GM23338 (cell line): ENCODE measurements around the gene CNIH1. TPM values are rescaled to one million over a fixed set of nuclear protein-coding genes. Genes with fewer than 3 reads are reported as not detected.
"Not testable (repeated sequence)": the region's sequence is repeated elsewhere in the genome, so short reads cannot be mapped to it uniquely, and the experiment has no call there.

Source experiments
- ATAC-seq: fragments of 200-7000 bp; cut with Tn5 transposase; 3 replicates; pipeline ENCODE4 v1.9.1; 2020
- DNase-seq: peaks from one replicate; pipeline ENCODE4 v3.0.0-alpha.2; 2015; ENCODE audit warnings: low spot score
- H2AFZ ChIP-seq: fragments of 200-600 bp; sonication (generic); 2 replicates; pipeline ENCODE4 v1.8.0; 2016; ENCODE audit warnings: antibody characterized with exemption, mild to moderate bottlenecking, moderate library complexity
- H3F3A ChIP-seq: fragments of 200-600 bp; sonication (generic); replicated peaks from 2 replicates; pipeline ENCODE4 v1.8.0; 2017; ENCODE audit warnings: antibody characterized with exemption, mixed run types, low read depth
- H3K27ac ChIP-seq: fragments of 200-600 bp; sonication (generic); 2 replicates; pipeline ENCODE4 v1.6.1; 2016; ENCODE audit warnings: low read depth
- H3K27me3 ChIP-seq: fragments of 200-600 bp; sonication (generic); 2 replicates; pipeline ENCODE4 v1.8.0; 2016; ENCODE audit warnings: mild to moderate bottlenecking, mixed run types, moderate library complexity; ENCODE audit not compliant: insufficient read depth
- H3K36me3 ChIP-seq: fragments of 200-600 bp; sonication (generic); 2 replicates; pipeline ENCODE4 v1.8.0; 2016; ENCODE audit warnings: mild to moderate bottlenecking; ENCODE audit not compliant: insufficient read depth
- H3K4me1 ChIP-seq: fragments of 200-600 bp; sonication (generic); 2 replicates; pipeline ENCODE4 v1.8.0; 2016; ENCODE audit warnings: mild to moderate bottlenecking, moderate library complexity; ENCODE audit not compliant: insufficient read depth
- H3K4me2 ChIP-seq: fragments of 200-600 bp; sonication (generic); 2 replicates; pipeline ENCODE4 v1.7.1; 2017; ENCODE audit warnings: mixed run types
- H3K4me3 ChIP-seq: fragments of 200-600 bp; sonication (generic); 2 replicates; pipeline ENCODE4 v1.6.1; 2016; ENCODE audit warnings: mixed run types
- H3K79me2 ChIP-seq: fragments of 200-600 bp; sonication (generic); replicated peaks from 2 replicates; pipeline ENCODE4 v1.8.0; 2017; ENCODE audit warnings: mild to moderate bottlenecking; ENCODE audit not compliant: insufficient read depth
- H3K9me2 ChIP-seq: fragments of 200-600 bp; sonication (generic); 2 replicates; pipeline ENCODE4 v1.8.0; 2017; ENCODE audit not compliant: insufficient read depth
- H4K20me1 ChIP-seq: fragments of 200-600 bp; sonication (generic); replicated peaks from 2 replicates; pipeline ENCODE4 v1.8.0; 2017; ENCODE audit warnings: mild to moderate bottlenecking; ENCODE audit not compliant: insufficient read depth
- H3K27ac Mint-ChIP-seq: 2 replicates; pipeline ENCODE4 v1.8.0; 2020; ENCODE audit warnings: inconsistent platforms, mild to moderate bottlenecking, moderate library complexity, mixed read lengths
- H3K27me3 Mint-ChIP-seq: 3 replicates; pipeline ENCODE4 v1.8.0; 2022; ENCODE audit warnings: low read depth, mild to moderate bottlenecking, moderate library complexity, mixed read lengths, inconsistent platforms; ENCODE audit not compliant: insufficient read depth, poor library complexity
- H3K36me3 Mint-ChIP-seq: 3 replicates; pipeline ENCODE4 v1.8.0; 2021; ENCODE audit warnings: low read depth, mild to moderate bottlenecking, inconsistent platforms, moderate library complexity, mixed read lengths
- H3K4me1 Mint-ChIP-seq: 3 replicates; pipeline ENCODE4 v1.8.0; 2020; ENCODE audit warnings: mild to moderate bottlenecking, inconsistent platforms, mixed read lengths
- H3K4me3 Mint-ChIP-seq: 3 replicates; pipeline ENCODE4 v1.8.0; 2021; ENCODE audit warnings: moderate library complexity, mild to moderate bottlenecking, inconsistent platforms, mixed read lengths
- H3K9me3 Mint-ChIP-seq: 3 replicates; pipeline ENCODE4 v1.8.0; 2020; ENCODE audit warnings: moderate library complexity, mild to moderate bottlenecking, inconsistent platforms, mixed read lengths
- EZH2 ChIP-seq: fragments of 200-600 bp; sonication (generic); IDR thresholded peaks from one replicate; pipeline ENCODE4 v1.8.0; 2017; ENCODE audit warnings: antibody characterized with exemption, mild to moderate bottlenecking, low read depth; ENCODE audit not compliant: unreplicated experiment
- NANOG ChIP-seq: IDR thresholded peaks from 2 replicates; pipeline ENCODE4 v1.6.1; 2016; ENCODE audit warnings: antibody characterized with exemption, borderline replicate concordance
- REST ChIP-seq: IDR thresholded peaks from one replicate; pipeline ENCODE4 v1.6.1; 2018; ENCODE audit warnings: antibody characterized with exemption; ENCODE audit not compliant: unreplicated experiment
- ZNF331 ChIP-seq: fragments of 250-450 bp; sonication (Bioruptor Pico); IDR thresholded peaks from 2 replicates; pipeline ENCODE4 v1.5.0; 2020; ENCODE audit warnings: low read depth, mild to moderate bottlenecking, moderate library complexity
- ZNF462 ChIP-seq: fragments of 250-450 bp; sonication (Bioruptor Pico); IDR thresholded peaks from 2 replicates; pipeline ENCODE4 v1.5.0; 2020; ENCODE audit warnings: mild to moderate bottlenecking, moderate library complexity
- polyA plus RNA-seq: library from polyadenylated mRNA; unstranded; fragments of >200 nt; fragmentation: Nextera tagmentation; extraction: Ambion mirVana; gene quantifications from 2 replicates; pipeline ENCODE4 v1.2.1, GENCODE V29; 2016
- total RNA-seq: library from RNA; depleted of rRNA; stranded (reverse); fragments of >200 nt; shearing (Covaris generic); gene quantifications from 2 replicates; pipeline ENCODE4 v1.2.3, GENCODE V29; 2014

CNIH1 gene
- total and polyA plus RNA-seq, 2 experiments from 2014 or later, result 135 to 172 TPM

- no peak for TF ChIP-seq ZNF462 (CRISPR knock-in tag)
- no peak for TF ChIP-seq REST
- no peak for TF ChIP-seq ZNF331 (CRISPR knock-in tag)
- TF ChIP-seq EZH2, result no peak
- TF ChIP-seq NANOG, result no peak
Observed at GRCh38 chr14:54410215-54410614, 31.0 kb downstream of the CNIH1 start (continued).

- ATAC-seq, H3K36me3 ChIP-seq, H3K27ac Mint-ChIP-seq, H3K4me2 ChIP-seq, H4K20me1 ChIP-seq, H3K79me2 ChIP-seq, H3K27me3 Mint-ChIP-seq, H3F3A ChIP-seq, DNase-seq, H3K27me3 ChIP-seq, H3K4me3 ChIP-seq, H2AFZ ChIP-seq, H3K4me1 ChIP-seq, H3K27ac ChIP-seq, H3K4me1 Mint-ChIP-seq, H3K4me3 Mint-ChIP-seq, H3K9me3 Mint-ChIP-seq, H3K9me2 ChIP-seq: not testable (repeated sequence)
- peaks cover 65% of the 10 kb centered on the region for H3K36me3 Mint-ChIP-seq
Observed at GRCh38 chr14:54403401-54404005, 37.7 kb downstream of the CNIH1 start.
